Thoracic aorta endothelial cell (primary cell): ENCODE results near the gene CDH22. TPM values are rescaled to one million over a fixed set of nuclear protein-coding genes. Genes with fewer than 3 reads are reported as not detected.

Source experiments
- total RNA-seq: library from RNA; depleted of rRNA; stranded (reverse); fragments of >200 nt; gene quantifications from 2 replicates; pipeline ENCODE4 v1.2.3, GENCODE V29; 2012

The CDH22 gene
- under 0.01 and 0.13 TPM in 2 replicates for total RNA-seq

DNA sequence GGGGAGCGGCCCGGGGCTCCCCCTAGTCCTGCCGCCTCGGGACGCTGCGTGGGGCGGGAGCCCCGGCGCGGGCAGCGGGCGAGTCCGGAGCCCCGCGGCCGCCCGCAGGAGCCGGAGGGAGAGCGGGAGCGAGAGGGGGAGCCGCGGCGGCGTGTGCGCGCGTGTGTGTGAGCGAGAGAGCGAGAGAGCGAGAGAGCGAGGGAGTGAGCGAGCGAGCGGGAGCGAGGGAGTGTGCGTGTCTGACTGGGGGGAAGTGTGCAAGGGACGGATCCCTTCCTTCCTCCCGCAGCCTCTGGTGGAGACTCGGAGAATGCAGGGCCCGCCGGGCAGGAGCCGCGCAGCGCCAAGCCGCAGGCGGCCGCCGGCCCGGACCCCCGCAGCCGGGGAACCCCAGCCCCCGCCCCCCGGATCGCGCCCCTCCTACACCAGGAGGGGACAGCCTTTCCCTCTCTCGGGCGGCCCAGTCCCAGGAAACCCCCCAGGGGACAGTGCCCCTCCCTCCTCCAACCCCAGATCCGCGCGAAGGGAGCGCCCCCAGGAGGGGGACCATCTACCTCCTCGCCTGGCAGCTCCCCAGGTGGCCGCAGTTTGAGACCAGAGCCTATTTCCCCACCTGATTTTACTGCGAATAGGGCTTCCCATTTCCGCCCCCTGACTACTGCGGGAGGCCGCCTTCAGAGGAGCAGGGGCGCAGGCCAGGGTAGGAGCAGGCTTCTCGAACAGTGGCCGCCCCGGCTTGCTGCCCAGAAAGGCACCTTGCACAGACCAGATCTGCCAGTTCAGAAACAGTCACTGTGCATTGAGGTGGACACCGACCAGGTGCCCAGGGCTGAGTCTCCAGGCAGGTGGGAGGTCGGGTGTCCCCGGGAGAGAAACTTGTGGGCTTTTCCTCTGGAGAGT is at the start of gene CDH22:
TSS of gene CDH22 (minus strand) at position 241 of the 900 bp plus-strand sequence. CDS start 57,204 bp downstream, outside the sequence.

Other genes with a start within 250 kb of the CDH22 start
- gene NCOA5, start 218.5 kb downstream of the CDH22 start, total RNA-seq = 28.3 and 29.2 TPM in 2 replicates
- 8.4 and 19.2 TPM in 2 replicates for gene CD40, start 190.2 kb downstream of the CDH22 start, total RNA-seq
- 37.1 and 39.8 TPM in 2 replicates for gene ELMO2, start 98.1 kb upstream of the CDH22 start, total RNA-seq
- 0.13 and 0.14 TPM in 2 replicates for gene ZNF334, start 205.1 kb upstream of the CDH22 start, total RNA-seq
- gene OCSTAMP, start 242.2 kb upstream of the CDH22 start, total RNA-seq = not detected in 2 replicates